K562 (cell line): ENCODE results near the gene SAMD11. TPM values are rescaled to one million over a fixed set of nuclear protein-coding genes. Genes with fewer than 3 reads are reported as not detected.

Experiments
- ATAC-seq: fragments of 200-7000 bp; cut with Tn5 transposase; 3 replicates; pipeline ENCODE4 v1.9.1; 2020; ENCODE audit warnings: moderate library complexity
- BruUV-seq: library from RNA; stranded (reverse); fragments of 400-500 nt; replicated peaks from 2 replicates; lab custom pipeline; 2021; lab: Mats Ljungman, UMichigan
- CTCF ChIA-PET: fragments of 300-600 bp; formaldehyde crosslinking; extraction: SDS; loops from one replicate; lab custom pipeline; 2021; ENCODE audit warnings: low intra/inter-chr PET ratio; lab: Yijun Ruan, JAX
- POLR2A ChIA-PET: fragments of 300-600, 350-650 bp; sonication (Branson Sonifier 250); formaldehyde crosslinking; extraction: SDS; loops from one replicate; lab custom pipeline; 2021; ENCODE audit warnings: antibody characterized with exemption, inconsistent platforms; lab: Yijun Ruan, JAX
- DNase-seq, 4 experiments: peaks; one replicate each; pipeline versions ENCODE4 v3.0.0 to v3.0.0-alpha.2; 2011 to 2018; ENCODE audit warnings: low spot score in 3 of 4, mixed read lengths in 3 of 4; ENCODE audit errors: extremely low read depth in 1 of 4
- FAIRE-seq: peaks from 2 replicates; lab custom pipeline; 2011; peaks lifted over from hg19 to GRCh38; lab: Jason Lieb, UNC
- H2AFZ ChIP-seq: 2 replicates; pipeline ENCODE4 v1.6.0; 2011; ENCODE audit warnings: low read depth, low read length, control low read depth, inconsistent platforms
- H3K27ac ChIP-seq: fragments of 200-600 bp; 3 replicates; pipeline ENCODE4 v1.8.0; 2011; ENCODE audit warnings: low read depth, mild to moderate bottlenecking, control low read depth, inconsistent platforms, low read length, moderate library complexity, mixed read lengths; ENCODE audit errors: extremely low read depth
- H3K27me3 ChIP-seq, 2 experiments: fragments of 300-600 bp in 1 of 2; 2 replicates in 1 of 2; 3 replicates in 1 of 2; pipeline versions ENCODE4 v1.6.0 to v1.8.0; 2011; ENCODE audit warnings: inconsistent platforms in 2 of 2, low read length in 2 of 2, mild to moderate bottlenecking in 1 of 2, mixed read lengths in 1 of 2, moderate library complexity in 1 of 2; ENCODE audit not compliant: control insufficient read depth in 2 of 2, insufficient read depth in 2 of 2
- H3K36me3 ChIP-seq: fragments of 300-600 bp; 3 replicates; pipeline ENCODE4 v1.8.0; 2011; ENCODE audit warnings: mild to moderate bottlenecking, low read length, inconsistent platforms; ENCODE audit not compliant: control insufficient read depth, insufficient read depth
- H3K4me1 ChIP-seq, 2 experiments: fragments of 200-600 bp in 1 of 2; replicated peaks in 1 of 2; 2 replicates in 1 of 2; 3 replicates in 1 of 2; pipeline versions ENCODE4 v1.5.1 to v1.8.0; 2011; ENCODE audit warnings: inconsistent platforms in 2 of 2, low read length in 2 of 2, mild to moderate bottlenecking in 1 of 2, mixed read lengths in 1 of 2, moderate library complexity in 1 of 2; ENCODE audit not compliant: control insufficient read depth in 2 of 2, insufficient read depth in 2 of 2
- H3K4me2 ChIP-seq: 2 replicates; pipeline ENCODE4 v1.6.1; 2011; ENCODE audit warnings: low read length, control low read depth, inconsistent platforms, mixed read lengths; ENCODE audit not compliant: insufficient read depth
- H3K4me3 ChIP-seq: fragments of 200-600 bp; sonication (generic), shearing (Covaris generic); 2 replicates; pipeline ENCODE4 v1.5.1; 2016; ENCODE audit warnings: control low read depth, inconsistent platforms
- H3K79me2 ChIP-seq: fragments of 200-600 bp; 3 replicates; pipeline ENCODE4 v1.8.0; 2011; ENCODE audit warnings: low read length, inconsistent platforms; ENCODE audit not compliant: control insufficient read depth, insufficient read depth
- H3K9ac ChIP-seq, 2 experiments: 2 replicates each; pipeline versions ENCODE4 v1.6.0 to v1.6.1; 2011; ENCODE audit warnings: low read depth in 2 of 2, low read length in 2 of 2, control low read depth in 1 of 2, inconsistent platforms in 1 of 2, mild to moderate bottlenecking in 1 of 2, mixed read lengths in 1 of 2; ENCODE audit not compliant: insufficient read depth in 1 of 2
- H3K9me1 ChIP-seq: one replicate; pipeline ENCODE4 v1.6.0; 2011; ENCODE audit warnings: inconsistent platforms, mild to moderate bottlenecking, low read length, moderate library complexity; ENCODE audit not compliant: control insufficient read depth, insufficient read depth
- H3K9me3 ChIP-seq: replicated peaks from 2 replicates; pipeline ENCODE4 v1.5.1; 2011; ENCODE audit warnings: low read depth, low read length, inconsistent platforms; ENCODE audit not compliant: control insufficient read depth, insufficient read depth
- H4K20me1 ChIP-seq: replicated peaks from 2 replicates; pipeline ENCODE4 v1.6.1; 2011; ENCODE audit warnings: low read length, inconsistent platforms, mixed read lengths; ENCODE audit not compliant: control insufficient read depth, insufficient read depth
- BCOR ChIP-seq: fragments of 450-650 bp; IDR thresholded peaks from 2 replicates; pipeline ENCODE4 v1.6.1; 2016
- BRCA1 ChIP-seq, 2 experiments: fragments of 450-650 bp in 1 of 2; sonication (generic) in 1 of 2; formaldehyde crosslinking in 1 of 2; IDR thresholded peaks; 2 replicates each; pipeline versions ENCODE4 v1.5.0 to v1.6.1; 2017 to 2020; ENCODE audit warnings: mild to moderate bottlenecking in 1 of 2, missing genetic modification reagents in 1 of 2
- CHD2 ChIP-seq: IDR thresholded peaks from 2 replicates; pipeline ENCODE4 v1.6.1; 2011; ENCODE audit warnings: low read depth, low read length
- E2F3 ChIP-seq: fragments of 250-450 bp; sonication (Bioruptor Pico); IDR thresholded peaks from 2 replicates; pipeline ENCODE4 v1.4.0; 2020; ENCODE audit warnings: mild to moderate bottlenecking
- GATA2 ChIP-seq: sonication (generic); formaldehyde crosslinking; IDR thresholded peaks from 2 replicates; pipeline ENCODE4 v1.4.0; 2020; ENCODE audit warnings: mild to moderate bottlenecking, missing genetic modification reagents
- GTF2A2 ChIP-seq: IDR thresholded peaks from 2 replicates; pipeline ENCODE4 v1.6.1; 2016; ENCODE audit warnings: mild to moderate bottlenecking, missing genetic modification characterization, missing compliant biosample characterization
- KDM2B ChIP-seq: fragments of 250-450 bp; sonication (Bioruptor Pico); IDR thresholded peaks from 2 replicates; pipeline ENCODE4 v1.8.0; 2021; ENCODE audit warnings: mild to moderate bottlenecking, moderate library complexity
- MBD2 ChIP-seq: sonication (generic); IDR thresholded peaks from 2 replicates; pipeline ENCODE4 v1.6.1; 2016; ENCODE audit warnings: low read depth, borderline replicate concordance
- NONO ChIP-seq, 2 experiments: fragments of 200-400 bp in 1 of 2; fragments of 450-650 bp in 1 of 2; formaldehyde crosslinking in 1 of 2; IDR thresholded peaks; 2 replicates each; pipeline ENCODE4 v1.6.1; 2017; ENCODE audit warnings: low read depth in 2 of 2, mild to moderate bottlenecking in 2 of 2, moderate library complexity in 2 of 2, low read length in 1 of 2
- NRF1 ChIP-seq, 2 experiments: fragments of 450-650 bp; IDR thresholded peaks in 1 of 2; conservative IDR thresholded peaks in 1 of 2; 2 replicates each; pipeline ENCODE4 v1.6.1; 2014; ENCODE audit warnings: mild to moderate bottlenecking in 2 of 2
- PPARD ChIP-seq: fragments of 250-450 bp; sonication (Bioruptor Pico); IDR thresholded peaks from 2 replicates; pipeline ENCODE4 v1.8.0; 2022; ENCODE audit warnings: inconsistent platforms, mild to moderate bottlenecking, moderate library complexity
- RBFOX2 ChIP-seq: fragments of 200-400 bp; formaldehyde crosslinking; IDR thresholded peaks from 2 replicates; pipeline ENCODE4 v1.6.1; 2017; ENCODE audit warnings: low read depth, mild to moderate bottlenecking, low read length, moderate library complexity
- RBM15 ChIP-seq: fragments of 200-400 bp; formaldehyde crosslinking; IDR thresholded peaks from 2 replicates; pipeline ENCODE4 v1.6.1; 2018; ENCODE audit warnings: mild to moderate bottlenecking, low read length, moderate library complexity; ENCODE audit not compliant: insufficient read depth
- RBM25 ChIP-seq: fragments of 200-400 bp; formaldehyde crosslinking; IDR thresholded peaks from 2 replicates; pipeline ENCODE4 v1.6.1; 2018; ENCODE audit warnings: low read length, low read depth, moderate library complexity; ENCODE audit not compliant: severe bottlenecking
- SIRT6 ChIP-seq: IDR thresholded peaks from one replicate; pipeline ENCODE4 v1.6.1; 2012; ENCODE audit warnings: low read depth, mild to moderate bottlenecking, control low read depth, inconsistent platforms, low read length, moderate library complexity
- SMAD2 ChIP-seq: fragments of 150-350 bp; IDR thresholded peaks from 2 replicates; pipeline ENCODE4 v1.6.1; 2014; ENCODE audit warnings: low read depth, mild to moderate bottlenecking, low read length
- TAF15 ChIP-seq: fragments of 200-400 bp; formaldehyde crosslinking; IDR thresholded peaks from 2 replicates; pipeline ENCODE4 v1.6.1; 2017; ENCODE audit warnings: mild to moderate bottlenecking, low read depth, low read length, moderate library complexity
- WHSC1 ChIP-seq: IDR thresholded peaks from one replicate; pipeline ENCODE4 v1.6.1; 2012; ENCODE audit warnings: low read length, control low read depth, inconsistent platforms
- ZBTB33 ChIP-seq: sonication (generic); formaldehyde crosslinking; IDR thresholded peaks from 2 replicates; pipeline ENCODE4 v1.8.1; 2023; ENCODE audit warnings: mild to moderate bottlenecking, missing genetic modification reagents
- ZBTB8A ChIP-seq: fragments of 450-650 bp; IDR thresholded peaks from 2 replicates; pipeline ENCODE4 v1.6.1; 2018; ENCODE audit warnings: mild to moderate bottlenecking, moderate library complexity; ENCODE audit not compliant: partially characterized antibody
- ZNF140 ChIP-seq: fragments of 250-450 bp; sonication (Bioruptor Pico); IDR thresholded peaks from 2 replicates; pipeline ENCODE4 v1.8.0; 2021; ENCODE audit warnings: moderate library complexity, mild to moderate bottlenecking, inconsistent platforms
- ZNF347 ChIP-seq: fragments of 450-650 bp; formaldehyde crosslinking; IDR thresholded peaks from 2 replicates; pipeline ENCODE4 v1.4.0; 2020; ENCODE audit warnings: low read depth, mild to moderate bottlenecking, moderate library complexity
- ZNF785 ChIP-seq: fragments of 250-450 bp; sonication (Bioruptor Pico); IDR thresholded peaks from 2 replicates; pipeline ENCODE4 v1.4.0; 2020; ENCODE audit warnings: mild to moderate bottlenecking
- WGBS: fragments of 100-300 bp; shearing (Covaris generic); methylation state at CpG from one replicate; pipeline ENCODE4 v1.1.6; 2016; ENCODE audit warnings: low coverage, mixed read lengths; ENCODE audit not compliant: insufficient coverage; ENCODE audit errors: missing lambda C conversion rate; 5-methylcytosine and 5-hydroxymethylcytosine counted together
- in situ Hi-C: fragments of 300-500 bp; cut with MboI; formaldehyde crosslinking; loops from 4 replicates; pipeline ENCODE4 v1.15.0; 2018; ENCODE audit warnings: inconsistent platforms, mixed read lengths
- intact Hi-C: fragments of 100-400 bp; cut with micrococcal nuclease; formaldehyde crosslinking; loops from 2 replicates; pipeline ENCODE4 v1.14.2; 2022
- polyA plus RNA-seq, 8 experiments: library from polyadenylated mRNA; depleted of rRNA in 4 of 8; stranded (reverse) in 5 of 8; unstranded in 3 of 8; fragments of >200 nt; fragmentation: Nextera tagmentation in 2 of 8; fragmentation: Illumina TruSeq in 1 of 8; extraction: Ambion mirVana in 2 of 8; extraction: Trizol in 1 of 8; gene quantifications; 2 replicates each; pipeline versions ENCODE4 v1.2.1 to v1.2.3, GENCODE V29; 2011 to 2014; ENCODE audit warnings: inconsistent platforms in 1 of 8, missing spikeins in 1 of 8
- total RNA-seq, 7 experiments: library from RNA; depleted of rRNA in 6 of 7; stranded (reverse); fragments of >200 nt in 6 of 7; fragmentation: Illumina TruSeq in 2 of 7; extraction: Trizol in 2 of 7; gene quantifications; 2 replicates each; pipeline versions ENCODE4 v1.2.1 to v1.2.3, GENCODE V29; 2011 to 2021; ENCODE audit warnings: low replicate concordance in 1 of 7

SAMD11 gene
- total and polyA plus RNA-seq, 9 of the 15 experiments (the other 6 are each of a cell fraction or from before 2014, with no cell fraction given): 0.07 to 0.82 (median 0.11) TPM; not detected in 2

DNA sequence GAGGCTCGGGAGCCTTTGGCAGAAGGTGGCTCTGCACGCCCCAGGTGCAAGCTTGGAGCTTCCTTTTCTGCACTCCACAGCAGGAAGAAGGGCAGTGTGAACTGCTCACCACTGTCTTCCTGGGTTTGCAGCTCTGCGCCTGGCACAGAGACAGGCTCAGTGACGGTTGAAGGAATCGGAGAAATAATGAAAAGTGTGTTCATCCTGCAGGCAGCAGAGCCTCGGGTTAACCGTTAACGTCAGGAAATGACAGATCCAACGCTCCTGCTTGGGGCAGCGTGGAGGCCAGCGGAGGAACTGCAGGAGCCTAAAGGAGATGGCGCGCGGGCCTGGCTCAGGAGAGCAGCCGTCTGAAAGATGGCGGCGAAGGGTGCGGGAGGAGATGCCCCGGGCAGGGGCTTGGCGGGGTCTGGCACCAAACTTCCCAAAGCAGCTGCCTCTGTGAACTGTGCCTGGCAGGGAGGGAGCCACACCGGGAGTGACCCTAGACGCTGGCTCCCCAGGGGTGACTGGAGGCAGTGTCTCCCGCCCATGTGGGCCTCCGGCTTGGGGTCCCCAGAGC is 10.9 kb upstream of the SAMD11 start:
- peak; percentile 77 for ATAC-seq
- H3K9me1 ChIP-seq: no peaks in the 10 kb centered on the region
- peaks cover 15% of the 10 kb centered on the region; the same call in 1 of the 2 replicates for H4K20me1 ChIP-seq
- peak; percentile 76 for FAIRE-seq
- no peak overlapping the region for H3K4me2 ChIP-seq
- no peak overlapping the region for H2AFZ ChIP-seq
- 34% methylated on average over 24 of the region's 24 CpGs for WGBS
- H3K27me3 ChIP-seq: peaks cover 22 to 45% of the 10 kb centered on the region in 2 experiments; a peak in 4 of 5 replicates
- no peaks in the 10 kb centered on the region for H3K9me3 ChIP-seq
- no peaks in the 10 kb centered on the region for H3K36me3 ChIP-seq
- no peak overlapping the region for H3K27ac ChIP-seq
- DNase-seq: no peak
- ChIA-PET POLR2A (interaction anchor here (1.0 to 1.6 kb wide), 2 partner anchors 16 to 20 kb away, joined by 3 to 5 read pairs; no protein-coding TSS in a partner anchor), CTCF (no interaction called here)
- H3K4me3 ChIP-seq: no peak overlapping the region
- no peaks in the 10 kb centered on the region for H3K79me2 ChIP-seq
- no TSS peak for BruUV-seq
- intact Hi-C loops (no loop called here), in situ Hi-C loops (no loop called here)
- 0 out of 4 replicates have a peak overlapping the region, but pooled peaks of 1 of the 2 experiments have one; percentile 14 for H3K9ac ChIP-seq
- H3K4me1 ChIP-seq: peaks cover 8 to 61% of the 10 kb centered on the region in 2 experiments
- no peak for TF ChIP-seq RBFOX2
- TF ChIP-seq WHSC1: no peak
- TF ChIP-seq PPARD (CRISPR knock-in tag): no peak
- TF ChIP-seq BRCA1 (IDR thresholded peaks at IDR 0.05): no peak
- TF ChIP-seq BRCA1 (CRISPR knock-in tag; IDR thresholded peaks at IDR 0.05): no peak
- no peak for TF ChIP-seq CHD2
- no peak for TF ChIP-seq RBM15
- TF ChIP-seq TAF15: no peak
- TF ChIP-seq GATA2 (CRISPR knock-in tag): no peak
- no peak for TF ChIP-seq ZBTB8A
- TF ChIP-seq ZNF347: no peak
- no peak for TF ChIP-seq BCOR
- no peak for TF ChIP-seq NONO (IDR thresholded peaks at IDR 0.05; ENCODE audit: low read depth in 2 of 2, low read length in 1 of 2)
- TF ChIP-seq NRF1 (conservative IDR thresholded peaks at IDR 0.05 in 1 of 2, IDR thresholded peaks at IDR 0.05 in 1 of 2): peak in 1 of 2 experiments; percentile 24; a peak in 1 of 4 replicates
- TF ChIP-seq RBM25: no peak
- TF ChIP-seq ZNF140 (CRISPR knock-in tag): no peak
- TF ChIP-seq KDM2B (CRISPR knock-in tag): no peak
- no peak for TF ChIP-seq SMAD2
- TF ChIP-seq ZBTB33 (CRISPR knock-in tag): 0 out of 2 replicates have a peak, but pooled peaks have one; percentile 29
- no peak for TF ChIP-seq GTF2A2 (tag)
- TF ChIP-seq MBD2: no peak
- 0 out of 2 replicates have a peak, but pooled peaks have one; percentile 8 for TF ChIP-seq E2F3
- TF ChIP-seq ZNF785 (CRISPR knock-in tag): no peak
- no peak for TF ChIP-seq SIRT6
